Measurements from ENCODE around the gene ACP7.
"Not testable (repeated sequence)": the region's sequence is repeated elsewhere in the genome, so short reads cannot be mapped to it uniquely, and the experiment has no call there.

The ACP7 gene

GRCh38 chr19:39143757-39144289, 59.7 kb downstream of the ACP7 start:
- not testable (repeated sequence) for H3K36me3 ChIP-seq (ENCODE audit: control insufficient read depth, insufficient read depth, low read length); H3K27me3 ChIP-seq (ENCODE audit: control insufficient read depth, insufficient read depth, low read length); H3K27ac ChIP-seq (ENCODE audit: low read depth, low read length); H3K9me3 ChIP-seq (ENCODE audit: control insufficient read depth, insufficient read depth, low read depth, low read length); H3K9ac ChIP-seq (ENCODE audit: low read length); H3K4me3 ChIP-seq (ENCODE audit: low read depth, low read length)
- H3K4me1 ChIP-seq (ENCODE audit: control insufficient read depth, insufficient read depth, low read length), result peaks cover 57% of the 10 kb centered on the region

GRCh38 chr19:39144290-39145071, 60.3 kb downstream of the ACP7 start:
- Histone ChIP-seq H3K4me3 (ENCODE audit: low read depth, low read length) (no peak overlapping the region), H3K27me3 (ENCODE audit: control insufficient read depth, insufficient read depth, low read length) (no peaks in the 10 kb centered on the region), H3K9me3 (ENCODE audit: control insufficient read depth, insufficient read depth, low read depth, low read length) (peaks cover 5% of the 10 kb centered on the region; the same call in 1 of the 2 replicates), H3K4me1 (ENCODE audit: control insufficient read depth, insufficient read depth, low read length) (peaks cover 50% of the 10 kb centered on the region), H3K27ac (ENCODE audit: low read depth, low read length) (no peak overlapping the region), H3K9ac (ENCODE audit: low read length) (no peak overlapping the region), H3K36me3 (ENCODE audit: control insufficient read depth, insufficient read depth, low read length) (0 out of 2 replicates have a peak, but pooled peaks cover 5% of the 10 kb centered on the region)

- H3K9ac ChIP-seq (ENCODE audit: low read length), result no peak overlapping the region
- H3K4me1 ChIP-seq (ENCODE audit: control insufficient read depth, insufficient read depth, low read length), result peaks cover 46% of the 10 kb centered on the region
- no peak overlapping the region for H3K4me3 ChIP-seq (ENCODE audit: low read depth, low read length)
- H3K36me3 ChIP-seq (ENCODE audit: control insufficient read depth, insufficient read depth, low read length), result 0 out of 2 replicates have a peak, but pooled peaks cover 5% of the 10 kb centered on the region
- no peak overlapping the region for H3K27ac ChIP-seq (ENCODE audit: low read depth, low read length)
- H3K27me3 ChIP-seq (ENCODE audit: control insufficient read depth, insufficient read depth, low read length), result no peaks in the 10 kb centered on the region
- peaks cover 5% of the 10 kb centered on the region; the same call in 1 of the 2 replicates for H3K9me3 ChIP-seq (ENCODE audit: control insufficient read depth, insufficient read depth, low read depth, low read length)
These were observed 61.2 kb downstream of the ACP7 start for GRCh38 chr19:39145180-39145953.

DNA sequence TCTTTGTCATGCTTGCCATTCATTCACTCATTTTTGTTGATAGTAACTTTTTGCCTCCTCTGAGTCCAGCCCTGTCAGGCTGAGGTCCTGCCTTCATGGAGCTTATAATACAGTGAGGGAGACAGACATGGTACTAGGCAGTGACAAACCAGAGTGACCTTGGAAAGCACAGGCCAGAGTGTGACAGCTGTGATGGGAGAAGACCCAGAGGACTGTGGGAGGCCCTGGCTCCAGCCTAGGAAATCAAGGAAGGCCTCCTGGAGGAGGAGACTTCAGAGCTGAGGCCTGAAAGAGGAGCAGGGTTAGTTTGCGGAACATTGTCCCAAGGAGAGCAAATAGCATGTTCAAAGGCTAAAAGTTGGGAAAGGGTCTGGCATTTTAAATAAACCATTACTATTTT, 61.9 kb downstream of the ACP7 start:
- no peak overlapping the region for H3K9ac ChIP-seq (ENCODE audit: low read length)

GRCh38 chr19:39146686-39147450, 62.7 kb downstream of the ACP7 start:
- Histone ChIP-seq H3K36me3 (ENCODE audit: control insufficient read depth, insufficient read depth, low read length) (0 out of 2 replicates have a peak, but pooled peaks cover 5% of the 10 kb centered on the region), H3K27ac (ENCODE audit: low read depth, low read length) (no peak overlapping the region), H3K9ac (ENCODE audit: low read length) (no peak overlapping the region), H3K4me1 (ENCODE audit: control insufficient read depth, insufficient read depth, low read length) (peaks cover 40% of the 10 kb centered on the region), H3K4me3 (ENCODE audit: low read depth, low read length) (no peak overlapping the region), H3K27me3 (ENCODE audit: control insufficient read depth, insufficient read depth, low read length) (no peaks in the 10 kb centered on the region), H3K9me3 (ENCODE audit: control insufficient read depth, insufficient read depth, low read depth, low read length) (peaks cover 5% of the 10 kb centered on the region; the same call in 1 of the 2 replicates)

More for the DNA sequence above, 61.9 kb downstream of the ACP7 start:
- Histone ChIP-seq H3K9me3 (ENCODE audit: control insufficient read depth, insufficient read depth, low read depth, low read length) (peaks cover 5% of the 10 kb centered on the region; the same call in 1 of the 2 replicates), H3K27me3 (ENCODE audit: control insufficient read depth, insufficient read depth, low read length) (no peaks in the 10 kb centered on the region), H3K36me3 (ENCODE audit: control insufficient read depth, insufficient read depth, low read length) (0 out of 2 replicates have a peak, but pooled peaks cover 5% of the 10 kb centered on the region), H3K4me3 (ENCODE audit: low read depth, low read length) (no peak overlapping the region), H3K27ac (ENCODE audit: low read depth, low read length) (no peak overlapping the region), H3K4me1 (ENCODE audit: control insufficient read depth, insufficient read depth, low read length) (peaks cover 40% of the 10 kb centered on the region)

DNA sequence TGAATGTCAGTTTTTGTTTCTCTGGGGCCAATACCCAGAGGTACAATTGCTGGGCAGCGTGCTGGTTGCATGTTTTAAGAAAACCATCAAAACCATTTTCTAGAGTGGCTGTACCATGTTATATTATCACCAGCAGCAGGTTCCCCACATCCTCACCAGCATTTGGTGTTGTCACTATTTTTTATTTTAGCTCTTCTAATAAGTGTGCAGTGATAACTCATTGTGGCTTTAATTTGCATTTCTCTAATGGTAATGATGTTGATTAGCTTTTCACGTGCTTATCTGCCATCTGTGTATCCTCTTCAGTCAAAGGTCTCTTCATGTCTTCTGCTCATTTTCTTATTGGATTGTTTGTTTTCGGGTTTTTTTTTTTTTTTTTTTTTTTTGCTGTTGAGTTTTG, 63.3 kb downstream of the ACP7 start:
- no peak overlapping the region for H3K27ac ChIP-seq (ENCODE audit: low read depth, low read length)
- H3K36me3 ChIP-seq (ENCODE audit: control insufficient read depth, insufficient read depth, low read length), result 0 out of 2 replicates have a peak, but pooled peaks cover 5% of the 10 kb centered on the region
- H3K9ac ChIP-seq (ENCODE audit: low read length), result no peak overlapping the region
- no peaks in the 10 kb centered on the region for H3K27me3 ChIP-seq (ENCODE audit: control insufficient read depth, insufficient read depth, low read length)
- peaks cover 40% of the 10 kb centered on the region for H3K4me1 ChIP-seq (ENCODE audit: control insufficient read depth, insufficient read depth, low read length)
- H3K9me3 ChIP-seq (ENCODE audit: control insufficient read depth, insufficient read depth, low read depth, low read length), result peaks cover 5% of the 10 kb centered on the region; the same call in 1 of the 2 replicates
- H3K4me3 ChIP-seq (ENCODE audit: low read depth, low read length), result no peak overlapping the region

DNA sequence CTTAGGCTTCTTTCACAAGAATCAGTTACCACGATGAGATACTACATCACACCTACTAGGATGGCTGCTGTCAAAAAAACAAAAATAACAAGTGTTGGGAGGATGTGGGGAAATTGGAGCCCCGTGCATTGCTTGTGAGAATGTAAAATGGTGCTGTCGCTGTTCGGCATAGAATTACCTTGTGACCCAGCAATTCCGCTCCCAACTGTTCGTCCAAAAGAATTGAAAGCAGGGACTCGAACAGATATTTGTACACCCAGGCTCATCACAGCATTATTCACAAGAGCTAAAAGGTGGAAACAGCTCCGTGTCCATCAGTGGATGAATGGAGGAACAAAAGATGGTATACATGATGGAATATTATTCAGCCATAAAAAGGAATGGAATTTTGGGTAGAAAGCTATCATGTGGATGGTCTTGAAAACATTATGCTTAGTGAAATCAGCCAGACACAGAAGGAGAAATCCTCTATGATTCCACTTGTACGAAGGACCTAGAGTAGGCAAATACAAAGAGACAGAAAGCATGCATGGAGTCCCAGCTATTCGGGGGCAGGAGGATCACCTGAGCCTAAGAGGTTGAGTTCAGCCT, 64.9 kb downstream of the ACP7 start:
- Histone ChIP-seq H3K36me3 (ENCODE audit: control insufficient read depth, insufficient read depth, low read length) (0 out of 2 replicates have a peak, but pooled peaks cover 5% of the 10 kb centered on the region), H3K27ac (ENCODE audit: low read depth, low read length) (no peak overlapping the region), H3K9ac (ENCODE audit: low read length) (no peak overlapping the region), H3K9me3 (ENCODE audit: control insufficient read depth, insufficient read depth, low read depth, low read length) (peaks cover 5% of the 10 kb centered on the region; the same call in 1 of the 2 replicates), H3K4me1 (ENCODE audit: control insufficient read depth, insufficient read depth, low read length) (peaks cover 39% of the 10 kb centered on the region), H3K4me3 (ENCODE audit: low read depth, low read length) (no peak overlapping the region), H3K27me3 (ENCODE audit: control insufficient read depth, insufficient read depth, low read length) (no peaks in the 10 kb centered on the region)

DNA sequence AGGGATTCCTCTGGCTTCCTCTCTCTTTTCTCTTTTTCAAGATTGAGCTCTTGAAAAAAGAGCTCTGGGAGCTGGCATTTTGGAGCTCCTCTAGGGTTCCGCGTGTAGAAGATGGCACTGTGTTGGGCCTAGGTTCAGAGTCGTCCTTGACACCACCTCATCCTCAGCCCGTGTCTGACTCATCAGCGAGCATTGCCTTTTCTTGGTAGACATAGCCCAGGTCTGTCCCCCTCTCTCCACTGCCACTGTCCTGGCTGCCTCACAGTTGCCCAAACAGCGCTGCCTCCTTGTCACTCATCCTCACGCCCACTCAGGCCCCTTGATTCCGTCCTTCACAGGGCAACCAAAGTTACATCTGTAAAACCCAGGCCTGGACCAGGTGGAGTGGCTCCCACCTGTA, 66.1 kb downstream of the ACP7 start:
- no peaks in the 10 kb centered on the region for H3K27me3 ChIP-seq (ENCODE audit: control insufficient read depth, insufficient read depth, low read length)
- H3K4me1 ChIP-seq (ENCODE audit: control insufficient read depth, insufficient read depth, low read length), result peaks cover 39% of the 10 kb centered on the region
- H3K4me3 ChIP-seq (ENCODE audit: low read depth, low read length), result no peak overlapping the region
- 0 out of 2 replicates have a peak, but pooled peaks cover 5% of the 10 kb centered on the region for H3K36me3 ChIP-seq (ENCODE audit: control insufficient read depth, insufficient read depth, low read length)
- H3K9ac ChIP-seq (ENCODE audit: low read length), result no peak overlapping the region
- H3K27ac ChIP-seq (ENCODE audit: low read depth, low read length), result no peak overlapping the region
- H3K9me3 ChIP-seq (ENCODE audit: control insufficient read depth, insufficient read depth, low read depth, low read length), result peaks cover 5% of the 10 kb centered on the region; the same call in 1 of the 2 replicates

DNA sequence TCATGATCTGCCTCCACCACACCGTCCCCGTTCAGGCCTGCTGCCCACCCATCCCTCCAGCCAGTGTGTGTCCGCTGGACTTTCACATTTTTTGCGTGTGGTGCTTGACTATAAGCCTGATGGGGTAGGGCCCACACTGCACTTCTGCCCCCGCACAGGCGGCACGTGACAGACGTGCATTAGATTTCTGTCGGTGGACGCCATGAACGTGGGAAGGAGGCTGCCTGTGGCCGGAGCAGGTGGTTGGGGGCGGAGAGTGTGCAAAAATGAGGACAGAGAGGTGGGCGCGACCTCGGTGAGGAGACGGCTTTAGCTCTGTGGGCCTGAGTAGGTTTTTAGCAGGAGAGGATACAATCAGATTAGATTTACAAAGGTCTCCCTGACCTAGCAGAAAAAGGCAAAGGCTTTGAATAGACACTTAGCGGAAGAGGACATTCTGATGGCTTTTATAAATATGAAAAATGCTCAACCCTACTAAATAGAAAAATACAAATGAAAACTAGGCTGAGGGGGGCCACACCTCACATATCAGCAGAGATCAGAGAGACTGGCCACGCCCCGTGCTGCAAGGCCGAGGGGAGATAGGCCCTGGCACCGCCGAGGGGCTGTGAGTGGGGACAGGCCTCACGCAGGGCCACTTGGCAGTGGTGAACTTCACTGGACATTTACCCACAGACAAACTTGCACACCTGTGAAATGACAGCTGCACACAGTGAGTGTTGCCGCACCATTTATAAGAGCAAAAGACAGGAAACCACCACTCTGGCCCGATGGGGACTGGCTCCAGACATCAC, 66.8 kb downstream of the ACP7 start:
- H3K27ac ChIP-seq (ENCODE audit: low read depth, low read length), result no peak overlapping the region
- H3K27me3 ChIP-seq (ENCODE audit: control insufficient read depth, insufficient read depth, low read length), result no peaks in the 10 kb centered on the region

More for the DNA sequence above, 66.8 kb downstream of the ACP7 start:
- Histone ChIP-seq H3K9me3 (ENCODE audit: control insufficient read depth, insufficient read depth, low read depth, low read length) (peaks cover 5% of the 10 kb centered on the region; the same call in 1 of the 2 replicates), H3K36me3 (ENCODE audit: control insufficient read depth, insufficient read depth, low read length) (0 out of 2 replicates have a peak, but pooled peaks cover 5% of the 10 kb centered on the region), H3K9ac (ENCODE audit: low read length) (no peak overlapping the region), H3K4me1 (ENCODE audit: control insufficient read depth, insufficient read depth, low read length) (peaks cover 39% of the 10 kb centered on the region), H3K4me3 (ENCODE audit: low read depth, low read length) (no peak overlapping the region)
